Measurements from ENCODE around the gene CENPH.

CENPH gene

GRCh38 chr5:69188811-69189161, 597 bp upstream of the CENPH start:
- Mint-ChIP-seq H3K27ac (peak overlapping the region; percentile 96 to 99 (median 99)), H3K27me3 (ENCODE audit: low read depth) (no peaks in the 10 kb centered on the region), H3K4me1 (peaks cover 14% of the 10 kb centered on the region), H3K36me3 (ENCODE audit: low read depth) (peaks cover 3% of the 10 kb centered on the region), H3K9me3 (no peaks in the 10 kb centered on the region), H3K4me3 (peak overlapping the region; percentile 94 to 99 (median 99))
- TF ChIP-seq, protein P1, sequence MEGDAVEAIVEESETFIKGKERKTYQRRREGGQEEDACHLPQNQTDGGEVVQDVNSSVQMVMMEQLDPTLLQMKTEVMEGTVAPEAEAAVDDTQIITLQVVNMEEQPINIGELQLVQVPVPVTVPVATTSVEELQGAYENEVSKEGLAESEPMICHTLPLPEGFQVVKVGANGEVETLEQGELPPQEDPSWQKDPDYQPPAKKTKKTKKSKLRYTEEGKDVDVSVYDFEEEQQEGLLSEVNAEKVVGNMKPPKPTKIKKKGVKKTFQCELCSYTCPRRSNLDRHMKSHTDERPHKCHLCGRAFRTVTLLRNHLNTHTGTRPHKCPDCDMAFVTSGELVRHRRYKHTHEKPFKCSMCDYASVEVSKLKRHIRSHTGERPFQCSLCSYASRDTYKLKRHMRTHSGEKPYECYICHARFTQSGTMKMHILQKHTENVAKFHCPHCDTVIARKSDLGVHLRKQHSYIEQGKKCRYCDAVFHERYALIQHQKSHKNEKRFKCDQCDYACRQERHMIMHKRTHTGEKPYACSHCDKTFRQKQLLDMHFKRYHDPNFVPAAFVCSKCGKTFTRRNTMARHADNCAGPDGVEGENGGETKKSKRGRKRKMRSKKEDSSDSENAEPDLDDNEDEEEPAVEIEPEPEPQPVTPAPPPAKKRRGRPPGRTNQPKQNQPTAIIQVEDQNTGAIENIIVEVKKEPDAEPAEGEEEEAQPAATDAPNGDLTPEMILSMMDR (IDR thresholded peaks at IDR 0.05; ENCODE audit: unreplicated experiment in 3 of 3) = no peak

- H3K27ac Mint-ChIP-seq = no peak overlapping the region
- H3K9me3 Mint-ChIP-seq = no peaks in the 10 kb centered on the region
- H3K27me3 Mint-ChIP-seq (ENCODE audit: low read depth) = no peaks in the 10 kb centered on the region
- peaks cover 16% of the 10 kb centered on the region for H3K36me3 Mint-ChIP-seq (ENCODE audit: low read depth)
- TF ChIP-seq, protein P1 (IDR thresholded peaks at IDR 0.05; ENCODE audit: unreplicated experiment in 3 of 3) = no peak
- H3K4me1 Mint-ChIP-seq = no peaks in the 10 kb centered on the region
- H3K4me3 Mint-ChIP-seq = no peak overlapping the region
Observed at GRCh38 chr5:69202497-69202896, 13.1 kb downstream of the CENPH start.

DNA sequence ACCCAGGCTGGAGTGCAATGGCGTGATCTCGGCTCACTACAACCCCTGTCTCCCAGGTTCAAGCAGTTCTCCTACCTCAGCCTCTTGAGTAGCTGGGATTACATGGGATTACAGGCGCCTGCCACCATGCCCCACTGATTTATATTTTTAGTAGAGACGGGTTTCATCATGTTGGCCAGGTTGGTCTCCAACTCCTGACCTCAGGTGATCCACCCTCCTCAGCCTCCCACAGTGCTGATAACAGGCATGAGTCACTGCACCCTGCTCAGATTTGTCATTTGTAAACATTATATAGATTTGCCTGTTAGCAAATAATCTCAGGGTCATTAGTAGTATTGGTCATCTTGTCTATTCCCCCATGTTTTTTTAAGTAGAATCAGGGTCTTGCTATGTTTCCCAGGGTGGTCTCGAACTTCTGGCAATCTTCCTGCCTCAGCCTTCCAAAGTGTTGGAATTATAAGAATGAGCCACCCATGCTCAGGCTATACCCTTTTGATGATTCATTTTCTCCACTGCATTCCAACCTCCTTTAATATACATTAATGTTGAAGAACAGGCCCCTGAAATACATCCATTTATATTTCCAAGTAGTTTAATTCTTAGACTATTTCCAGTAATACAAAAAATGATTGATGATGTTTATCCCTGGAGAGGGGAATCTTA, 17.3 kb downstream of the CENPH start:
- H3K4me1 Mint-ChIP-seq = no peaks in the 10 kb centered on the region
- H3K27ac Mint-ChIP-seq = no peak overlapping the region
- TF ChIP-seq, protein P1 (IDR thresholded peaks at IDR 0.05; ENCODE audit: unreplicated experiment in 3 of 3) = no peak
- no peaks in the 10 kb centered on the region for H3K27me3 Mint-ChIP-seq (ENCODE audit: low read depth)
- no peak overlapping the region for H3K4me3 Mint-ChIP-seq
- H3K36me3 Mint-ChIP-seq (ENCODE audit: low read depth) = peaks cover 8% of the 10 kb centered on the region
- H3K9me3 Mint-ChIP-seq = no peaks in the 10 kb centered on the region

DNA sequence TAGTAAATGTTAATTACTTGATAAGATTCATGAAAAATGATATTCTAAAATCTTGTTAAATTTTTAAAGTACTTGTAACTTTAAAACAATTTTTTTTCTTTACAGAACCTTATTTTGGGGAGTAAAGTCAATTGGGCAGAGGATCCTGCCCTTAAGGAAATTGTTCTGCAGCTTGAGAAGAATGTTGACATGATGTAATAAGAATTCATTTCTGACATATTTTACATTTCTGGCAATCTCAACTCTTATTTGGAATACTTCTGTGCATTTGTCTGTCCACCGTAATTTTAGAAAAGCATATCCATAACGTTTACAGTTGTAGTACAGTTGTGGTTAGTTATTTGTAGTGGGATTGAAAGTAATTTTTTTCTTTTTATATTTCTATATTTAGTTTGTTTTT, 20.2 kb downstream of the CENPH start:
- Mint-ChIP-seq H3K4me1 (no peaks in the 10 kb centered on the region), H3K36me3 (ENCODE audit: low read depth) (peaks cover 3% of the 10 kb centered on the region)

GRCh38 chr5:69211200-69211599, 21.8 kb downstream of the CENPH start:
- Mint-ChIP-seq H3K27ac (no peak overlapping the region), H3K4me1 (peaks cover 4% of the 10 kb centered on the region)

More for the DNA sequence above, 20.2 kb downstream of the CENPH start:
- Mint-ChIP-seq H3K4me3 (no peak overlapping the region), H3K27me3 (ENCODE audit: low read depth) (no peaks in the 10 kb centered on the region), H3K27ac (no peak overlapping the region), H3K9me3 (no peaks in the 10 kb centered on the region)
- TF ChIP-seq, protein P1 (IDR thresholded peaks at IDR 0.05; ENCODE audit: unreplicated experiment in 3 of 3) = no peak

More at GRCh38 chr5:69211200-69211599, 21.8 kb downstream of the CENPH start:
- Mint-ChIP-seq H3K36me3 (ENCODE audit: low read depth) (peaks cover 3% of the 10 kb centered on the region), H3K9me3 (no peaks in the 10 kb centered on the region), H3K27me3 (ENCODE audit: low read depth) (no peaks in the 10 kb centered on the region), H3K4me3 (no peak overlapping the region)
- TF ChIP-seq, protein P1 (IDR thresholded peaks at IDR 0.05; ENCODE audit: unreplicated experiment in 3 of 3) = no peak
